ENCODE measurements around the gene BEAN1.

Gene BEAN1

DNA sequence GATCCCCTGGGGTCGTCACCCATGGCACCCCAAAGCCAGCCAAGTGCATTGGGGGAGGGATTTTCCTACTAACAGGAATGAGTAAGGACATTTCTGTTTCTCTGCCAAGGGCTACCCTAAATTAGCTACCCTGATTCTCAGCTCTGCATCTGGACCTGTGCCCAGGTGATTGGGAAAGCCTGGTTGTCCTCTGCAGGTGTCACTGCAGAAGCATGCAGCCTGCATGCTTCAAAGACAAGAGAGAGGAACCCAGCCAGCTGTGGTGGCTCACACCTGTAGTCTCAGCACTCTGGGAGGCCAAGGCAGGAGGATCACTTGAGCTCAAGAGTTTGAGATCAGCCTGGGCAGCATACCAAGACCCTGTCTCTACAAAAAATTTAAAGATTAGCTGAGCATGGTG, 19.6 kb downstream of the BEAN1 start:
- TF ChIP-seq ZNF580 (tag by site-specific recombination; IDR thresholded peaks at IDR 0.05) (no peak), YY1 (tag by site-specific recombination; IDR thresholded peaks at IDR 0.05) (no peak), ZBTB26 (tag by site-specific recombination; optimal IDR thresholded peaks at IDR 0.05) (no peak), ZNF707 (tag by site-specific recombination; IDR thresholded peaks at IDR 0.05) (no peak), ZNF621 (tag by site-specific recombination; IDR thresholded peaks at IDR 0.05) (no peak), ZNF645 (tag by site-specific recombination; IDR thresholded peaks at IDR 0.05) (no peak), ZNF670 (tag by site-specific recombination; IDR thresholded peaks at IDR 0.05; ENCODE audit: low read depth) (no peak)
- TF ChIP-seq, protein P1, sequence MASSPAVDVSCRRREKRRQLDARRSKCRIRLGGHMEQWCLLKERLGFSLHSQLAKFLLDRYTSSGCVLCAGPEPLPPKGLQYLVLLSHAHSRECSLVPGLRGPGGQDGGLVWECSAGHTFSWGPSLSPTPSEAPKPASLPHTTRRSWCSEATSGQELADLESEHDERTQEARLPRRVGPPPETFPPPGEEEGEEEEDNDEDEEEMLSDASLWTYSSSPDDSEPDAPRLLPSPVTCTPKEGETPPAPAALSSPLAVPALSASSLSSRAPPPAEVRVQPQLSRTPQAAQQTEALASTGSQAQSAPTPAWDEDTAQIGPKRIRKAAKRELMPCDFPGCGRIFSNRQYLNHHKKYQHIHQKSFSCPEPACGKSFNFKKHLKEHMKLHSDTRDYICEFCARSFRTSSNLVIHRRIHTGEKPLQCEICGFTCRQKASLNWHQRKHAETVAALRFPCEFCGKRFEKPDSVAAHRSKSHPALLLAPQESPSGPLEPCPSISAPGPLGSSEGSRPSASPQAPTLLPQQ (tag by site-specific recombination; IDR thresholded peaks at IDR 0.05), result no peak
- TF ChIP-seq, protein P2, sequence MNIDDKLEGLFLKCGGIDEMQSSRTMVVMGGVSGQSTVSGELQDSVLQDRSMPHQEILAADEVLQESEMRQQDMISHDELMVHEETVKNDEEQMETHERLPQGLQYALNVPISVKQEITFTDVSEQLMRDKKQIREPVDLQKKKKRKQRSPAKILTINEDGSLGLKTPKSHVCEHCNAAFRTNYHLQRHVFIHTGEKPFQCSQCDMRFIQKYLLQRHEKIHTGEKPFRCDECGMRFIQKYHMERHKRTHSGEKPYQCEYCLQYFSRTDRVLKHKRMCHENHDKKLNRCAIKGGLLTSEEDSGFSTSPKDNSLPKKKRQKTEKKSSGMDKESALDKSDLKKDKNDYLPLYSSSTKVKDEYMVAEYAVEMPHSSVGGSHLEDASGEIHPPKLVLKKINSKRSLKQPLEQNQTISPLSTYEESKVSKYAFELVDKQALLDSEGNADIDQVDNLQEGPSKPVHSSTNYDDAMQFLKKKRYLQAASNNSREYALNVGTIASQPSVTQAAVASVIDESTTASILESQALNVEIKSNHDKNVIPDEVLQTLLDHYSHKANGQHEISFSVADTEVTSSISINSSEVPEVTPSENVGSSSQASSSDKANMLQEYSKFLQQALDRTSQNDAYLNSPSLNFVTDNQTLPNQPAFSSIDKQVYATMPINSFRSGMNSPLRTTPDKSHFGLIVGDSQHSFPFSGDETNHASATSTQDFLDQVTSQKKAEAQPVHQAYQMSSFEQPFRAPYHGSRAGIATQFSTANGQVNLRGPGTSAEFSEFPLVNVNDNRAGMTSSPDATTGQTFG (tag by site-specific recombination; IDR thresholded peaks at IDR 0.05; ENCODE audit: borderline replicate concordance), result no peak
- ChIA-PET POLR2A (no interaction called here), CTCF (interaction anchor here (0.5 kb wide), 1 partner anchor 140 kb away, joined by 3 read pairs; no protein-coding TSS in a partner anchor)
- no peaks in the 10 kb centered on the region for H3K4me1 ChIP-seq (ENCODE audit: control insufficient read depth, insufficient read depth, low read length)
- no peak overlapping the region for H3K27ac ChIP-seq (ENCODE audit: extremely low read depth, low read depth, low read length)
- no peak overlapping the region for H3K4me3 ChIP-seq (ENCODE audit: low read depth, low read length)
- H3K9me3 ChIP-seq (ENCODE audit: control insufficient read depth, insufficient read depth, low read depth, low read length), result no peaks in the 10 kb centered on the region
- no peaks in the 10 kb centered on the region for H3K36me3 ChIP-seq (ENCODE audit: control insufficient read depth in 2 of 2, insufficient read depth in 1 of 2, low read length in 2 of 2)

DNA sequence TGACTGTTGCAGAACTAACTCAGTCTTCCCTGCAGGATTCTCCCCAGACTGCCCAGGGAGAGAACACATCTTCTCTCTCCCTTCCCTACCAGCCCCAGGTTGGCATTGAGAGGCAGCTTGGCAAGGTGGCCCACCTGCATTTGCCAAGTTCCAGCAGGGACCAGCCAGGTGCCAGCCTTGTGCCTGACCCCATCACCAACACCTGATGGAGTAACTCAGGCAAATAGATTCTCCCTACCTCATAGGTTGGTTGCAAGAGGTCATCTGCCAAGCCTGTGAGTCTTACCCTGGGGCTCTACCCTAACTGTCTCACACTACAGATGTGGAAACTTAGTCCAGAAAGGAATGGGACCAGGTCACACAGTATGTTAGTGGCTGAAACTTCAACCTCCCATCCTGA, 20.4 kb downstream of the BEAN1 start:
- TF ChIP-seq PRDM2 (tag by site-specific recombination; IDR thresholded peaks at IDR 0.05; ENCODE audit: borderline replicate concordance), result no peak
- POLR2A ChIA-PET, result no interaction called here
- no peak overlapping the region for H3K27ac ChIP-seq (ENCODE audit: extremely low read depth, low read depth, low read length)
- H3K36me3 ChIP-seq (ENCODE audit: control insufficient read depth in 2 of 2, insufficient read depth in 1 of 2, low read length in 2 of 2), result no peaks in the 10 kb centered on the region
- no peaks in the 10 kb centered on the region for H3K4me1 ChIP-seq (ENCODE audit: control insufficient read depth, insufficient read depth, low read length)
- CTCF ChIA-PET, result interaction anchor here (0.8 kb wide), 1 partner anchor 33 kb away, joined by 3 read pairs; no protein-coding TSS in a partner anchor
- no peak overlapping the region for H3K4me3 ChIP-seq (ENCODE audit: low read depth, low read length)
- no peaks in the 10 kb centered on the region for H3K9me3 ChIP-seq (ENCODE audit: control insufficient read depth, insufficient read depth, low read depth, low read length)

Measured in HEK293 (cell line).